ENCODE data around the gene TOLLIP.
A peak's percentile ranks its signal among the peaks of the same experiment; 100 is the strongest.

TOLLIP gene

GRCh38 chr11:1308743-1309497 is 512 bp downstream of the TOLLIP start:
- Mint-ChIP-seq H3K4me1 (ENCODE audit: low read depth) (peaks cover 21% of the 10 kb centered on the region), H3K9me3 (peaks cover 22% of the 10 kb centered on the region), H3K27me3 (ENCODE audit: low read depth) (peaks cover 16% of the 10 kb centered on the region), H3K4me3 (peak overlapping the region; percentile 72), H3K27ac (no peak overlapping the region), H3K36me3 (ENCODE audit: low read depth) (no peaks in the 10 kb centered on the region)

DNA sequence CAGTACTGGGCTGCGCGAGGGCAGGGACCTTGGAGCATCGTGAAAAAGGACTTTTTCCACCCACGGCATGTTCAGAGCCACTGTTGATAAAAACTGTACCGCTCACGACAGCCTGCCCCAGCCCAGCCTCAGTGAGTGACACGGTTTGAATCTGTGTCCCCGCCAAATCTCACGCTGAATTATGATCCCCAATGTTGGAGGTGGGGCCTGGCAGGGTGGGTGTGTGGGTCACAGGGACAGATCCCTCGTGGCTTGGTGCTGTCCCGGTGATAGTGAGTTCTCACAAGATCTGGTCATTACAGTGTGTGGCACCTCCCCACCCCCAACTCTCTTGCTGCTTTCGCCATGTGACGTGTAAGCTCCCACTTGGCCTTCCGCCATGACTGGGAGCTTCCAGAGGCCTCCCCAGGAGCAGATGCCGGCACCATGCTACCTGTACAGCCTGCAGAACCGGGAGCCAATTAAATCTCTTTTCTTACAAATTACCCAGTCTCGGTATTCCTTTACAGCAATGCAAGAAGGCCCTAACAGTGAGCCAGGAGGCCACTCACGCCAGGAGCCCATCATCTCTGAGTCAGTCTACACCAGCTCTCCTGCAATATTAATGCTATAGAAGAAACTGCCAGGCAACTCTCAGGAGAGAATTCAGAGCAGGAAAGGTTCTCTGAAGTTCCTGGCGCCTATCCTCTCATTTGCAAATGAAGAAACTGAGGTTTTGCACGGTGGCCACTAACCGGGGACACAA is 1.3 kb downstream of the TOLLIP start:
- peaks cover 22% of the 10 kb centered on the region for H3K9me3 Mint-ChIP-seq
- peak overlapping the region; percentile 52 for H3K27ac Mint-ChIP-seq
- H3K4me1 Mint-ChIP-seq (ENCODE audit: low read depth), result peaks cover 21% of the 10 kb centered on the region
- peaks cover 9% of the 10 kb centered on the region for H3K27me3 Mint-ChIP-seq (ENCODE audit: low read depth)
- H3K4me3 Mint-ChIP-seq, result peak overlapping the region; percentile 72
- no peaks in the 10 kb centered on the region for H3K36me3 Mint-ChIP-seq (ENCODE audit: low read depth)

GRCh38 chr11:1307163-1307870 is 2.1 kb downstream of the TOLLIP start:
- Mint-ChIP-seq H3K27me3 (ENCODE audit: low read depth) (peaks cover 4% of the 10 kb centered on the region), H3K9me3 (peaks cover 19% of the 10 kb centered on the region), H3K27ac (no peak overlapping the region), H3K4me3 (no peak overlapping the region), H3K4me1 (ENCODE audit: low read depth) (peaks cover 21% of the 10 kb centered on the region), H3K36me3 (ENCODE audit: low read depth) (no peaks in the 10 kb centered on the region)

DNA sequence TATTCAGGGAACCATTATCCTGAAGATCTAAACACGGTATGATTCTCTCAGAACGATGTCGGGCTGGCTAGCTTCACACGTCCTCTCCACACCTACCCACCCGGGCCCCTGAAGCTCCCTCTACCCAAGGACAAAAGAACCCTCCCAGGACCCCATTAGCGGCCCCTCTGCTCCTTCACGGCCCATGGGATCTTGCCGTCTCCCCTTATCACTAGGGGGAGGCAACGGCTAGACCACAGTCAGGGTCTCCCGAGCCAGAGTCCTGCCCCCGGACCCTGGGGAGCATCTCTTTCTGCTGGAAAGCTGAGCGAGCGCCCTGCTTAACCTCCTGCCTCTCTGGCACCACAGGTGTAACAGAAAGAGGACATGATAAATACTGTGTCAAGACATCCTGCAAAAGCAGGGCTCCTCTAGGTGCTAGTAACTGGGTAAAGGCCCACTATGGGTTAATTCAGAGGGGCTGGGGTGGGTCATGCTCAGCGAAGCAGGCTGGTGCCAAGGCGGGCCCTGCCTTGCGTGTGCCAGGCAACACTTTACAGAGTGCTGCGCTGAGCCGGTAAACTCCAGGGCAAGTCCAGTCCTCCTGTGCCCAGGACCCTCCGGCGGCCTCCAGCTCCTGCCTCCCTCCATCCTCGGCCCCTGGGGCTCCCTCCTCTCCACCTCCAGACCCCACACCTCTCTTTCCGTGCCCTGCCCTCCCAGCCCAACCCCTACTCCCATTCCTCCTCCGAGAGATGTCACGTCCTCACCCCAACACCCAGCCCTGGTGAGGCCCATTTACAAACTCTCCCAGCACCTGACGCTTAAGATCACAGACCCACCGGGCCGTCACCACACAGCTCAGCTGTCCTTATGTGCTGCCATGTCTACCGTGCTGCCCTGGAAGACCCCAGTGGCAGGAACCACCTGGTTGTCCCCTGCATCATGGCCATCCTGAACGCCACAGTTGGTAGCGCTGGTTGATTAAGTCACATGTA is 3.0 kb downstream of the TOLLIP start:
- Mint-ChIP-seq H3K9me3 (peaks cover 10% of the 10 kb centered on the region), H3K27me3 (ENCODE audit: low read depth) (no peaks in the 10 kb centered on the region), H3K36me3 (ENCODE audit: low read depth) (no peaks in the 10 kb centered on the region), H3K4me1 (ENCODE audit: low read depth) (peaks cover 19% of the 10 kb centered on the region), H3K4me3 (no peak overlapping the region), H3K27ac (no peak overlapping the region)

GRCh38 chr11:1305501-1306056 is 3.9 kb downstream of the TOLLIP start:
- no peak overlapping the region for H3K4me3 Mint-ChIP-seq
- peaks cover 2% of the 10 kb centered on the region for H3K9me3 Mint-ChIP-seq
- H3K27me3 Mint-ChIP-seq (ENCODE audit: low read depth), result no peaks in the 10 kb centered on the region
- peaks cover 10% of the 10 kb centered on the region for H3K4me1 Mint-ChIP-seq (ENCODE audit: low read depth)
- no peaks in the 10 kb centered on the region for H3K36me3 Mint-ChIP-seq (ENCODE audit: low read depth)
- no peak overlapping the region for H3K27ac Mint-ChIP-seq

GRCh38 chr11:1305063-1305495 is 4.4 kb downstream of the TOLLIP start:
- Mint-ChIP-seq H3K27me3 (ENCODE audit: low read depth) (no peaks in the 10 kb centered on the region), H3K4me3 (no peak overlapping the region), H3K27ac (no peak overlapping the region), H3K36me3 (ENCODE audit: low read depth) (no peaks in the 10 kb centered on the region), H3K4me1 (ENCODE audit: low read depth) (peaks cover 8% of the 10 kb centered on the region), H3K9me3 (no peaks in the 10 kb centered on the region)

DNA sequence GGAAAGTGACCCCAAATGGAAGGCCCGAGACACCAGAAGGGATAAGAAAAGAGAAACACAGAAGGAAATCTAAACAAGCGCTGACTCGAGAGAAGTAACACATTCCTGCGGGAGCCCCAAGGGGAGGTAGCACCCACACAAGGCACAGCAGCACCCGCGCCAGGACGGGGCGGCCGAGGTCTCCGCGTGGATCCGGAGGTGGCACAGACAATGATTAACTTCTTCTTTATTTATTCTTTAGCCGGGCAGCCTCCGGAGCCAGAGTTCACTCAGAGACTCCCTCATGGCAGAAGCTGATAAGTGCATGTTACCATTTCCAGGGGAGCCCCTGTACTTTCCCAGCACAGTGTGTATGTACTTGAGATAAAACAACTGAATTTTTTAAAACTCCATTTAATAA is 5.1 kb downstream of the TOLLIP start:
- Mint-ChIP-seq H3K4me3 (no peak overlapping the region), H3K27ac (no peak overlapping the region), H3K4me1 (ENCODE audit: low read depth) (peaks cover 8% of the 10 kb centered on the region), H3K36me3 (ENCODE audit: low read depth) (no peaks in the 10 kb centered on the region), H3K9me3 (no peaks in the 10 kb centered on the region), H3K27me3 (ENCODE audit: low read depth) (no peaks in the 10 kb centered on the region)

- Mint-ChIP-seq H3K27ac (no peak overlapping the region), H3K9me3 (no peaks in the 10 kb centered on the region), H3K27me3 (ENCODE audit: low read depth) (no peaks in the 10 kb centered on the region), H3K4me1 (ENCODE audit: low read depth) (peaks cover 8% of the 10 kb centered on the region), H3K4me3 (no peak overlapping the region), H3K36me3 (ENCODE audit: low read depth) (no peaks in the 10 kb centered on the region)
These were observed 5.5 kb downstream of the TOLLIP start for GRCh38 chr11:1303973-1304372.

DNA sequence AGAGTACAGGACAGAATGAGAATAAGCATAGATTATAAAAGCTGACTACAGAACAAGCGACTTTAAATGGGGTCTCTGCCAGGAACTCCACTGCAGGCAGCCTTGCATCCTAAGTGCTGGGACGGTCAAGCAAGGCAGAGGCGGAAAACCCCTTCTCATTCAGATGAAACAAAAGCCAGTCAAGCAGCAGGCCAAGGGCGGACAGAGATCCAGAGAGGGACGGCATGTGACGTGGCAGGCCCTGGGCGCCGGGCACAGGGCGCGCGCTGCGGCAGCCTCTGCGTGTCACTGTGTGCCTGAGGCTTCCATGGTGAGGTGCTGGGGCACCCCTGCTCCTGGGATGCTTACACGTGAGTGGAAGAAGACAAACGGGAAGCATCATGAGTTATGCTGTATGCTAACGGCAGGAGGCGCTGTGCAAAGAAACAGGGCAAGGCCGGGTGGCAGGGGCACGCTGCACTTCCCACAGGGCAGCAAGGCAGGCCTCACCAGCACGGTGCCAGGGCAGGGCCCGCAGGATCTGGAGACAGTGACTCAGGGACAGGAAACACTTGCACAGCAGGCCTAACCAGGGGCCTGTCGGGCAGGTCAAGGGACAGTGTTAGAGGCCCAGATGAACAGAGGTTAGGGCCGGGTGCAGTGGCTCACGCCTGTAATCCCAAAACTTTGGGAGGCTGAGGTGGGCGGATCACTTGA is 6.2 kb downstream of the TOLLIP start:
- H3K4me1 Mint-ChIP-seq (ENCODE audit: low read depth), result peaks cover 5% of the 10 kb centered on the region
- H3K4me3 Mint-ChIP-seq, result no peak overlapping the region
- no peaks in the 10 kb centered on the region for H3K36me3 Mint-ChIP-seq (ENCODE audit: low read depth)
- H3K27ac Mint-ChIP-seq, result no peak overlapping the region
- no peaks in the 10 kb centered on the region for H3K9me3 Mint-ChIP-seq
- no peaks in the 10 kb centered on the region for H3K27me3 Mint-ChIP-seq (ENCODE audit: low read depth)

- H3K4me3 Mint-ChIP-seq, result no peak overlapping the region
- peaks cover 2% of the 10 kb centered on the region for H3K4me1 Mint-ChIP-seq (ENCODE audit: low read depth)
- H3K9me3 Mint-ChIP-seq, result no peaks in the 10 kb centered on the region
- H3K27ac Mint-ChIP-seq, result no peak overlapping the region
- no peaks in the 10 kb centered on the region for H3K36me3 Mint-ChIP-seq (ENCODE audit: low read depth)
- no peaks in the 10 kb centered on the region for H3K27me3 Mint-ChIP-seq (ENCODE audit: low read depth)
These were observed 6.8 kb downstream of the TOLLIP start for GRCh38 chr11:1302461-1303125.

- Mint-ChIP-seq H3K4me1 (ENCODE audit: low read depth) (peaks cover 2% of the 10 kb centered on the region), H3K27me3 (ENCODE audit: low read depth) (no peaks in the 10 kb centered on the region), H3K4me3 (no peak overlapping the region), H3K9me3 (no peaks in the 10 kb centered on the region), H3K36me3 (ENCODE audit: low read depth) (no peaks in the 10 kb centered on the region), H3K27ac (no peak overlapping the region)
These were observed 7.4 kb downstream of the TOLLIP start for GRCh38 chr11:1302041-1302460.

DNA sequence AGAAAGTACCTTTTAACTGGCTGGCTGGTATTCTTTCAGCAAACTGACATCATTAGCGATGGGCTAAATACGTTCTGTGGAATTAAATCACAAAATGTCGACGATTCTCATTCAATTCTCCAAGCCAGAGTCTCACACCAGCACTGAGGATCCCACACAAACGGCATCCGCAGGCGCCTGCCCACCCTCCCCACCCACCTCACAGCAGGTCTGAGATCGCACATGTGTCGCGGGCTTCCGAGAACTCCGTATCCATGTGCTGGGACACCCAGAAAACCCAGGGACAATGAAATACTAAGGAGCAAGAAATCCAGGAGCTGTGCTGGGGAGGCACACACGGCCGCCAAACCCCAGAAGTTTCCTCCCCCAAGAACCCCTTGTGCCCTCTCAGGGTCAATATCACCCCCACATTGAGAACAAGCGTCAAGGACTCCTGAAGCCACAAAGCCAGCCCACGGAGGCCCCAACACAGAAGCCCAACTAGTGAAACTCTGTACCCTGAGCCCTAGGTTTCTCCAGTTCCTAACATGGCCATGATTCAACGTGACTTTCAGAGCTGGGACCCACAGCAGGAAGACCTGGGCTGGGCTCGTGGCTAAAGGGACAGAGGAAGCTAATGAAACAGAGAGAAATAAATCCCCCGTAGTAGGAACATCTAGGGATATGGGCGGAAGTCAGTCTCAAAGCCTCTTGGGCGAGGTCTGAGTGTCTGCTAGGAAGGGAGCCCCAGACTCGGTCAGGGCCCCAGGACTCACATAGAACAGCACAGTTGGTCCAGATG is 8.0 kb downstream of the TOLLIP start:
- no peaks in the 10 kb centered on the region for H3K9me3 Mint-ChIP-seq
- no peaks in the 10 kb centered on the region for H3K4me1 Mint-ChIP-seq (ENCODE audit: low read depth)
- H3K4me3 Mint-ChIP-seq, result no peak overlapping the region
- H3K36me3 Mint-ChIP-seq (ENCODE audit: low read depth), result no peaks in the 10 kb centered on the region
- H3K27me3 Mint-ChIP-seq (ENCODE audit: low read depth), result no peaks in the 10 kb centered on the region
- H3K27ac Mint-ChIP-seq, result no peak overlapping the region

Measured in T-helper 1 cell treated with Interleukin-12 subunit alpha and Interleukin-12 subunit beta and Interleukin-4 antibody, amounts not matched to agents 30 μg/mL and 1 μg/mL, for 36 hours (primary cell).